NCI-H2196 treated with DMSO at 0.1 percent for 48 hours (cell line): ENCODE results near the gene ELL.

Source experiments
- DNase-seq: peaks from one replicate; lab custom pipeline; 2025; ENCODE audit not compliant: unreplicated experiment; lab: John Stamatoyannopoulos, UW

ELL gene

DNA sequence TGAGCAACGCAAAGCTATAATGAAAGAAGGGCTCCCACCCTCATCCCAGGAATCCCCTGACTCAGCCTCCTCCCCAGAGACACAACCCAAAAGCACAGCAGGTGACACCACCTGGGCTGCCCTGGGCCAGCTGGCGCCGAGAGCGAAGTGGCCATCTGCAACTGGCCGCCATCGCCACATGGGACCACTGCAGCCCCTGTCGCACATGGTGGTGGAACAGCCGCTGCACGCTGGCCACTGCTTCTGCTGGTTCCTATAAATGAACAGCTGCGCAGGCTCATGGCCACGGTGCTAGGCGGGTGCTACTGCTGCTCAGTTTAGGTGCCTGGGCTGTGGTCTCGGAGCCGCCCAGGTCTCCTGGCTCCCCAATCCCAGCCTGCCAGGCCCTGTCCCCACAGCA lies 72.3 kb downstream of the ELL start:
- no peak for DNase-seq

DNA sequence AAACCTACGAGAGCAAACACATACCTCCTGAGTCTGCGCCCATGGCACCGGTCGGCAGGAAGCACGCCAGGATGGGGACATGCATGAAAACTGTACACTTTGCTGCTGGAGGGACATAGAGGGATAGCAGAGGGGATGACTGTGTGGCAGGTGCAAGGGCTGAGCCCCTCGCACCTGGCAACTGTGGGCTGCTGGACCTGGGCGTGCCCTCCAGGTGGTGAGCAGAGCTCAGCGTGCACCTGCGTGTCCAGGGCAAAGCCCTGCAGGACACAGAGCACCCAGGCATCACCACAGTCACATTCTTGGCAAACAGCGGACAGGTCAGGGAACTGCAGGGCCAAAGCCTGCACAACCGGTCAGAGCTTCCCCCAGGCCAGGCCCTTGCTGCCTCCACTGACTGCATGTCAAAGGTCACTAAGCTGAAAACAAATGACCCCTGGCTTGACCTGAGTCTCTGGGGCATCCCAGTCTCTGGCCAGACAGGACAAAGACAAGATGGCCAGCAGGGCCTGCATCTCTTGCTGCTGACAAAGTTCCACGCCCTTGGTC lies 75.0 kb downstream of the ELL start:
- DNase-seq: no peak

DNA sequence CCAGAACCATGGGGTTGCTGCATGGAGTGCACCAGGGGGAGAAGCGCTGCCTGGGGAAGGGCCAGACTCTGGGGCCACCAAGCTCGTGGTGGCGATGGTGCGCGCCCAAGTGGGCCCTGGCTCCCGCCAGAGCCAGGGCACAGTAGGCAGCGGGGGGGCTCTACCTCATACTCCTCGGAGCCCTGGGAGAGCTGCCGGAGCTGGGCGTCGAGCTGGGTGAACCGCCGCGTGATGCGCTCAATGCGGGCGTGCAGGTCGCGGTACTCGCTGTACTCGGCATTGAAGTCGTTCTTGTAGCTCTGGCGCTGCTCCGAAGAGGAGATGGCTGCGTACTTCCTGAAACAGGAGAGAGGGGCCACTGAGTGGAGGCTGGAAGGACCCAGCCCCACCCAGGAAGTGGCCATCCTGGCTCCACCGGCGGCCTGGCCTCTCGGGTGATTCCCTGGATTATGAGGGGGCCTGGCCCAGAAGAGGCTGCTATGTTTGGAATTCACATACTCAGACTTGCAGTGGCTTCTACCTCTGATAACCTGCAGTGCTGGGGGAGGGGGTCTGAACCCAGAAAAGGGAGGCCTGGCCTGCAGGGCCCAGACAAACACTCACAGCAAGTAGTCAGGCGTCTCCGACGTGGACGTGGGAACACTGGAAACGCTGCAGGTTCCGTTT lies 75.6 kb downstream of the ELL start:
- no peak for DNase-seq

DNA sequence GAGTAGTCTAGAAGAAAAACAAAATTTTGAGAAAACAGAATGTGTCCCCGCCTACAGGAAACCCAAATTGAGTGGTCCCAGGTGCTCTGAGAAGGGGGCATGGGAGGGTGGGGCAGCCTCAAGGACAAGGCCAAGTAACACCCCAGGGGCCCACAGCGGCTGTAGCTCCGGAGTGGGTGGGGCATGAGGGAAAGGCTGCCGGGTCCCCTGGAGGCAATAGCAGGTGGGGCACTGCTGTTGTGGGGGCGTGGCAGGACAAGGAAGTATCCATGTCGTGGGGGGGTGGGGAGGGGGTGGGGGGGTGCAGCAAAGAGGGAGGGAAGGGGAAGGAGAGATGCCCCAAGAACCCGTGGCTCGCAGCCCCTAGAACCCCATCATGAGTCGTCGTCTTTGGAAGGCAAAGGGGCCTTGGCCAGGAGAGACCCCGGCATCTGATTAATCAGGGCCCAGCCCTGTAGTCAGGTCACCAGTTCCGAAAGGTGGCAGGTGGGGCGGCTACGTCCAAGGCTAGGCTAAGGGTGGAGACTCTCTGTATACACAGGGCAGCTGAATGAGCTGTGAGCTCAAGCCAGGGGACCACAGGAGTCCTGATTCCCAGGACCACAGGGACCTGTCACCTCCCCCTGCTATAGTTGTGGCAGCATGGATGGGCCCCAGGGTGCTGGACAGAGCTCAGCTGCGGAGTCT lies 76.5 kb downstream of the ELL start:
- DNase-seq: no peak

DNA sequence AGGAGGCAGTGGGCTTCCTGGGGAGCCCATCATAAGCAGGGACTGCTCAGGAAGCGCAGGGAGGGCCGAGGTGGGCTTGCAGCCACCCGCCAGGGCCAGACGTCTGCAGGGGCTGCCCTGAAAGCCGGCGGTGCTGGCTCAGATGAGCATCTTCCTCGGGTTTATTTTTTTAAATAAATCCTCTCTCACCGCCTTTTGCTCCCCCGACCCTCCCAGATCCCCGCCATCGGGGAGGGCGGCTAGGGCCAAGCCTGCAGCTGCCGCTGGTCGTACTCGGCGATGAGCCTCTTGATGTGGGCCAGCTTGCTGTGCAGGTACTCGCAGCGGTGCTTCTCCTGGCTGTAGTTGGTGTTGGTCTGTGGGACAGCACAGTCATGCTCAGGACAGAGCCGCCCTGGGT lies 77.4 kb downstream of the ELL start:
- no peak for DNase-seq

DNA sequence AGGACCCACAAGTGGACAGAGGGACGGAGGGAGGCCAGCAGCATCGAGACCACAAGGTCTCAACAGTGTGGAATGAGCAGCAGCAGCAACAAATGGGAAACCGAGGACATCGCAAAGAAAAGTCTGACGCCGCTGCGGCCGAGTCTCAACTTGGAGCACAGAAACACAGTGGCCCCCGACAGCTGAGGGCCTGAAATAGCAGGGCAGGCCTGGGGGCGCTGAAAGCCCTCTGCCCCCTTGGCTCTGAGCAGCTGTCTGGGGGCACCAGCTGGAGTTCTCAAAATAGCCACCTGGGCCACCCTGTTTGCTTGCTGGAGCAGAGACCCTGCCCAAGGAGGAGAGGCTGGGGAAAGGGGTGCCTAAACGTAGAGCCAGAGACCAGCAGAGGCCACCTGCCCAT lies 78.0 kb downstream of the ELL start:
- no peak for DNase-seq

DNA sequence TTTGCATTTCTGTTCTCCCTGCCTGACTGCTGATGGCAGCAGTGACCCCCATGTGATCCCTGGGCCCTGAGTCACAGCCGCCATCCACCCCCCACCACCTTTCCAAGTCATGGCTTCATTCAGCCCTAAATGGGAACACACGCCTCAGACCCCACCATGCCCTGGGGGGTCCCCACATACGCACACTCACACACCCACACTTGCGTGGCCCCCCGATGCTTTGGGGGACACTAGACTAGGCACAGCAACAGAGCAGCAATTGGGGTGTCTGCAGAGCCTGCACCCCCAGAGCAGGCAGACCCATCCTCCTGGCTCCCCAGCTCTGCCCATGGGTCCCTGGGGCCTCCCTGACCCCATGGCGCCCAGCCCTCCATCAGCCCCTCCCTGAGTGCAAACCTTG lies 78.5 kb downstream of the ELL start:
- DNase-seq: no peak

DNA sequence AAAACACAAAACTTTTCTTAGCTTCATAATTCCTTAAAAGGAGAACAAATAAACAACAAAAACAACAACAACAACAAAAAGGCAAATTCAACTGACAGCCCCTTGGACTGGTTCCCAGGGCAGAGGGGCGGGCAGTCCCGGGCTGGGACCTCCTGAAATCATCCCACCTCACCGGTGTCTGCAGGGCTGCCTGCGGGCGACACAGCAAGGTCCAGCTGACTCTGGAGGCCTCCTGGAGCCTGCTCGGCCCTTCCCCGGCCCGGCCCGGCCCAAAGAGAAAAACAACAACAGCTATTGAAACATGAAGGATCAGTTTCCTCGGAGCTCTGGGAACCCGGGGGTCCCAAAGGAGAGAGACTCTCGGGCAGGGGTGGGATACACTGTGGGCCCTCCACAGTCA lies 78.9 kb downstream of the ELL start:
- no peak for DNase-seq

DNA sequence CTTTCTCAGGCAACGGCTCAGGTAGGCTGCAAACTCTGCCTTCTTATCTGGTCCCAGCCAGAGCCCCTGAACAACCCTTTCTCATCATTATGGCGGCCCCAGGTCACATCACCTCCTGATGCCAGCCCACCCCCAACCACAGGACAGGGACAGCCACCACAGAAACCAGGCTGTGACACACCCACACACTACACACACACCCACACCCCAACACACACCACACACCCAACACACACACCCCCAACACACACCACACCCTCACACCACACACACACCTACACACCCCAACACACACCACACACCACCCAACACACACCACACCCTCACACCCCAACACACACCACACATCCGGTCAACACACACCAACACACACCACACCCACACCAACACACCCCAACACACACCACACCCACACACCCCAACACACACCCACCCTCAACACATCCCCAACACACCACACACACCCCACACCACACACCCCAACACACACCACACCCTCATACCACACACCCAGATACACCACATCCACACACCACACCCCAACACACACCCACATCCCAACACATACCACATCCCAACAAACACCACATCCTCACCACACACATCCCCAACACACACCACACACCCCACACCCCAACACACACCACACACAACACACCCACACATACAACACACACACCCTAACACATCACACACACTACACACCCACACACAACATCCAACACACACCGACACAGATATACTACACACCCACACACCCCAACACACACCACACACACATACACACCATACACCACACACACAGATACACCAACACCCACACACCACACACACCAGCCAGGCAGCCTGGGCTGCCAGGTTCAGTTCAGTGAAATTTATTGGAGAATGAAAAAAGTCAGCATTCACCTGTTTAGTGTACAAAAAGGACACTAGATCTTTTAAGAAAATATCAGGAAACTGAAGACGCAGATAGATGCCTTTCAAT lies 79.8 kb downstream of the ELL start:
- DNase-seq: no peak

DNA sequence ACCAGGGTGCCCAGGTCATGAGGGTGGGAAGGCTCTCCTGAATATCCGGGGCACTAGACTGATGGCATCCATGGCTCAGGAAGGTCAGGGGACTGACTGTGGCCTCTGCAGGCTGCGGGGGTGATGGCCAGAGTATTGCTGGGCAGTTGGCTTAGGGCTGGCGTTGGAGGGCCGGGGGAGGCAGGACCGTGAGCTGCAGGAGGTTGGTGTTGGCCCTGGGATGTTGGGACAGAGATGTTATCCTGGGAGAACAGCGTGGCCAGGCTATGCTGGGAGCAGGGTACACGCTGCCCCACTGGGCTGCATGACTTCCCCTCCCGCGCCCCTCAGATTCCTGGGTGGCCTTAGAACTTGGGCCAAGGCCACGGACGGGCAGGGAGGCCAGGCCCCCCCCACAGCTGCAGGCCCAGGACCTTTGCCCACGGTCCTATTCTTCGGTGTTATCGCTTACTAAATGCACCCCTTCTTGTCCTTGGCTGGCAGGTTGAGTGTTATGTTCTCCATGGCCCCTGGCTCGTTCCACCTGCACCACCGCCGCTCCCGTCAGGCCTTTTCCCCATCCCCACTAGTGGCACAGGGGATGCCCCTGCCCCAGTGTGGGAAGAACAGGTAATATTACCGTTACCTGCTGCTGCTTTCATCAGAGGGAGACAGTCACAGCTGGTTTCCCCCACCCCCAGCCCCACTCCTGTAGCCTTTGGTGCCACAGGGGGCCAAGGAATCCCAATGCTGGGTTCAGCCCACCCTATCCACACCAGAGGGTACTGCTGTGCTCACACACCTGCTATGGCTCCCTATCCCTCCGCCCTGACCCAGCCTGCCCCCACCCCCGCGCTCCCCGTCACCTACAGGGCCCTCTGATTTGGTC lies 80.7 kb downstream of the ELL start:
- no peak for DNase-seq

DNA sequence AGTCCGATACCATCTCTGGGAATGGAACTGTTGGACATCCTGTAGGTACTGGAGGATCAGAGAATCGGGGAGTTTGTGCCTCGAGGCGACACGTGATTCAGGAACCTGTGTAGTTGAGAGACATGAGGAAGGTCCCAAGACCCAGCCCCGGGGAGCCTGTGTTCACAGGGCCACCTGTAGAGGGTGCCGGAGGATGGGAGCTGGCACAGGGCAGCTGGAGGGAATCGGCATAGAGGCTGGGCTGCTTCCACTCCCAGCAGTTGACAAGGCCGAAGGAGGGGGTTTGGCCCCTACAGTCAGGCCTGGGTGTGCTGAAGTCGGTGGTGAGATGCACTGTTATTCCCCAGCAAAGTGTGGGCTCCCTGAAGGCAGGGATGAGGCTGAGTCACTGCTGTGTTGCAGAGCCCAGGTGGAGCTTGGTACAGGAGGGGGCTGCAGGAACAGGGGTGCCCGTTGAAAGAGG lies 81.4 kb downstream of the ELL start:
- no peak for DNase-seq

DNA sequence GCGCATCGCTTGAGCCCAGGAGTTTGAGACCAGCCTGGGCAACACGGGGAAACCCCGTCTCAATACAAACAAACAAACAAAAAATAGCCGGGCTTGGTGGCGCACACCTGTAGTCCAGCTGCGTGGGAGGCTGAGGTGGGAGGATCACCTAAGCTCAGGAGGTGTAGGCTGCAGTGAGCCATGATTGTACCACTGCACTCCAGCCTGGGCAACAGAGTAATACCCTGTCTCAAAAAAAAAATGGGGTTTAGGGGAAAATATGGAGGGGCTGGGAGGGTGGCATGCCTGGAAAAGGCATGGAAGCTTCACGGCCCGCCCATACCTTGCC lies 82.0 kb downstream of the ELL start:
- no peak for DNase-seq

DNA sequence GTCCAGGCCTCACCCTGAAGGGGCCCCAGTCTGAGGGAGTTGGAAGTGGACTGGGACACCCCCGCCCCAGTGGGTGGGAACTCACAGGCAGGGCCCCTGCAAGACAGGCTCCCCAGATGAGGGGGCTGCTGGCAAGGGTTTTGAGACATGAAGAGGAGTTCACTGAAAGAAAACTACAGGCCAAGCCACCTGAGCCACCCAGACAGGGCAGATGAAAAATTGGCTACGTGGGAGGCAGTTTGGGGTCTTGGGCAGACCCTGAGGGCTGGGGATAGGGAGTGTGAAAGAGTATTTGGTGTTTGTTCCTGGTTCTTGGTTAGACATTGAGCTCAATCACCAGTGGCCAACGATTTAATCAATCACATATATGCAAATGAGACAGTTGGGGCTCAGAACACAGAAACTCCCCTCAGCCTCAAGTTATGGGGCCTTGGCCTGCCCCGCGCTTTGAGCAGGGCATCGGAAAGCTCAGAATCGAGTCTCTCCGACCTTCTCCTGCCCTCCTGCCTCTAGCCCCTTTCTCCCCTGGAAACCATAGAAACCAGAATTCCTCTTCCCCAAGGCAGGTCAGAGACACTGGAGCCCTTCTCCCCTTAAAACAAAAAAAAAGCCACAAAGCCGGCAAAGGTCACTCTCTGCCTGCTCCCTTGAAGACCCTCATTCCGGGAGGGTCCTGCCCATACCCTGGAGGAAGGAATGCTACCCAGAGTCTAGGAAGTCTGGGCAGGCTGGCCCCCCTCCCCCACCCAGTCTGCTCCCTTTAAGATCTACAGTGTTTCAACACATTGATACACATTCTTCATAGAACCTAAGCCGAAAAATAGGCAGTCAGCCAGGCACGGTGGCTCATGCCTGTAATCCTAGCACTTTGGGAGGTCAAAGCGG lies 82.6 kb downstream of the ELL start:
- no peak for DNase-seq

DNA sequence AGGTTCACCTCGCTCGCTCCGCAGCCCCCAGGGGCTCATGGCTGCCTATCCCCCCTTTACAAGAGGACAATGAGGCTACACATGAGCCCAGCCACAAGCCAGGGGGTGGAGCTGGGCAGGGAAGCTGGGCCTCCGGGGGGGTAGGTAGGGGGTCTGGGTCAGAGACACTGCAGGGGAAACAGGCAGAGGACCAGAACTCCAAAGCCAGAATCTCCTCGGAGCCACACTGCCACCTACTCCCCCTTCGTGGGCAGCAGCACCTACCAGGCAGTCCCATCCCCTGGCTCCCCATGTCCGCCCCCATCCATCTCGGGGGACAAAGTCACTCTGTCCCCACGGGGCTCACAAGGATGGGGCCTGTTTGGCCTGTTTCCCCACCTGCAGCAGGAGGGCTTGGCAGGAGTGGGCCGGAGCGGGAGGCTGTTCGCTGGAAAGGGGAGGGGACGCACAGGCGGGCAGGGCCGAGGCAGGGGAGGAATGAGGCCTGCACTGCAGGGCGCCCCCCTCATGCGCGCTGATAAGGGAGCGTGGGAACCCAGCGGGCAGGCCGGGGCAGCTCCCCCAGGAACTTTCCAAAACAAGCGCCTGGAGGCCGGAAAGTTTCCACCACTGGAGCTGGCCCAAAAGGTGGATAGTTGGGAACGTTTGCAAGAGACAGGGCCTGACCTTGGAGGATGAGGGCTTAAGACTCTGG lies 83.4 kb downstream of the ELL start:
- no peak for DNase-seq

DNA sequence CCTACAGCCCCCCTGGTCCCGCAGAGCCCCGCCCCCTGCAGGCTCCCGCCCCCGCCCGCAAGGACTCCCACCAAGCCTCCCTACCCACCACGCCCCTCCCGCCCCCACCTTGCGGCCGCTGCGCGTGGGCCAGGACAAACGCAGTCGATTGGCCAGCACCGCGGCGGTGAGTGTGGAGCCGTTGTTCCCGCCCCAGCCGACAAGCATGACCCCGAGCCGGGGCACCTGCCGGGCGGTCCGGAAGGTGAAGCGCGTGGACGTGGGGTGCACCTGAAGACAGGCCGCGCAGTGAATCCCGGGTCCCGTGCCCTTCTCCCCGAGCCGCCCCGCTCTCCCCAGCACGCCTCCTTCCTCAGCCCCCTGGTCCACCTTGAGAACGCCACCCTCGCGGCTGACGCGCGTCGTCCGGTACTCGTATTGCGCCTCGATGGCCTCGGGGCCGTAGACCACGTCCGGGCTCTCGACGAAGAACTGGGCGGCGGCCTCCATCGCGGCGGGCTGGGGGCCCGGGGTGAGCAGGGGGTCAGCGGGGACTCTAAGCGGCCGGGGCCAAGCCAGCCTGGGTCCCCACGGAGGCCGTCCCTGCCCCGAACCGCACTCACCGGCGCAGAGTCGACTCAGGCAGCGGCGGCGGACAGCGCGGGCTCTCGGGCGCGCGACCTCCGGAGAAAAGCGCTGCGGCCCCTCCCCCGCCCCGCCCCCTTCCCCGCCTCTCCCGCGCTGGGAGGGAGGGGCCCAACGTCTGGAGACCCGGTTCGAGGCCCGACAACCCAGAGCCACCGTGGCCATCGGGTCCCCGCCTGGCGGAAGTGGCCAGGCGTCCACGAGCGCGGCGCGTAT lies 84.2 kb downstream of the ELL start, which contains the start of gene ISYNA1:
TSS of gene ISYNA1 (minus strand) at position 643 of the 840 bp plus-strand sequence. CDS start at position 489, 154 bp downstream.
- DNase-seq: peak; percentile 41

DNA sequence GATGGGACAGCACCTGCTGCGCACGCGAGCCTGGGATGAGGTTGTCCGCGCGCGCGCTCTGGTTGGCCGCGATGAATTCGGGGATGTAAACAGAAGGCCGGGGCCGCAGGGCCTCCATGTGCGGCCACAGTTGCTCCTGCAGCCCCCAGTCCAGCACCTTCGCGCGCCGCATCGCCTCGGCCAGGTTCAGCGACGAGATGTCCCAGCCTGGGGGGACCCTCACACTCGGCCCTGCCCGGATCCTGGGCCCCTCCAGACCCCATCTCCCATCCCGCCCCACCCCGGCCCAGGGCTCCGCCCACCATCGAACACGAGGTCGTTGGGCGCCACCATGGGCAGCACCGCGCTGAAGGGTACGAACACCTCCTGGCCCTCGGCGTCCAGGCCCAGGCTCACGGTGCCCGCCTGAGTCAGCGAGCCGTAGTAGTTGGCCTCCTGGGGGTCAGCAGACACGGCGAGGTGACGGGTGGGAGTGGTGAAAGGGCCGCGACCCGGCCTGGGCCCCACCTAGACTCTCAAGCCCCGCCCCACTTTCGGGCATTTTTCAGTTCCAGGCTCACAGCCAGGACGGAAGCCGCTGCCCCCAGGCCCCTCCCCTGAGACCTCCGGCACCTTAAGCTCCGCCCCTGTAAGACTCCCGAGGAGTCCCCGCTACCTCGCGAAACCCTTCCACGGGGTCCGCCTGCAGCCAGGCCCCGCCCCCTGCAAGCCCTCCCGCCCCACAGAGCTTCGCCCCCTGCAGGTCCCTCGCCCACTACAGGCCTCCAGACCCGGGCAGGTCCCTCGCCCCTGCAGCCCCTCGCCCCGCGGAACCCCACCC lies 85.0 kb downstream of the ELL start:
- peak; percentile 68 for DNase-seq
